ENCODE results near the gene MUSK.

DNA sequence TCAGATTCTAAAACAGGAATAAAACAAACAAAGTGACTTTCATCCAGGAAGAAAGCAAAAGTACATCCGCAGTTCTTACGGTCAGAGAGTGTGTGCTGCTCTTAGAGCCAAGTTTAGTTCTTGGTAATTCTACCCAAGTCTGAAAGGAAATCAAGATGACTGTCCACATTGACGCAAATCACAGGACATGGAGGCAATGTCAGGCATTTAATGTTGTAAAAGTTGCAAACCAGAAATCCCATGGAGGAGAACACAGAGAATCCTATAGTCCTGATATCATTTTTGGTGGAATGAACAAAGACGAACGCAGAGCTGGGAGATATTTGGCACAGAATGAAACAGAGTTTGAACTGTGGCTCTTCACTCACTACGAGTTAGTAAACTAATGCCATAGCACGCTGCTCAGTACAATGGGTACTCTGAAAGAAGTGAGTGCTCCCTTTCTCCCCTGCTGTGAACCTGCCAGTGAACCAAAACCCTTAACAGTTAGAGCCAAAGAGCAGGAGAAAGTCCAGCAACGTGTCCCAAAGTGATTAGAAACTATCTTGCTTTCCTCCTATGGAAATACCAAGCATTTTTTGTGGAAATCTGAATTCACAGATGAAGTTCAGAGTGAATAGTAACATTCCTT, 74.3 kb downstream of the MUSK start:
- TF ChIP-seq, protein P1, sequence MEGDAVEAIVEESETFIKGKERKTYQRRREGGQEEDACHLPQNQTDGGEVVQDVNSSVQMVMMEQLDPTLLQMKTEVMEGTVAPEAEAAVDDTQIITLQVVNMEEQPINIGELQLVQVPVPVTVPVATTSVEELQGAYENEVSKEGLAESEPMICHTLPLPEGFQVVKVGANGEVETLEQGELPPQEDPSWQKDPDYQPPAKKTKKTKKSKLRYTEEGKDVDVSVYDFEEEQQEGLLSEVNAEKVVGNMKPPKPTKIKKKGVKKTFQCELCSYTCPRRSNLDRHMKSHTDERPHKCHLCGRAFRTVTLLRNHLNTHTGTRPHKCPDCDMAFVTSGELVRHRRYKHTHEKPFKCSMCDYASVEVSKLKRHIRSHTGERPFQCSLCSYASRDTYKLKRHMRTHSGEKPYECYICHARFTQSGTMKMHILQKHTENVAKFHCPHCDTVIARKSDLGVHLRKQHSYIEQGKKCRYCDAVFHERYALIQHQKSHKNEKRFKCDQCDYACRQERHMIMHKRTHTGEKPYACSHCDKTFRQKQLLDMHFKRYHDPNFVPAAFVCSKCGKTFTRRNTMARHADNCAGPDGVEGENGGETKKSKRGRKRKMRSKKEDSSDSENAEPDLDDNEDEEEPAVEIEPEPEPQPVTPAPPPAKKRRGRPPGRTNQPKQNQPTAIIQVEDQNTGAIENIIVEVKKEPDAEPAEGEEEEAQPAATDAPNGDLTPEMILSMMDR (IDR thresholded peaks at IDR 0.05) = no peak
- TF ChIP-seq EZH2 (IDR thresholded peaks at IDR 0.05; ENCODE audit: borderline replicate concordance, insufficient read depth, low read depth, low read length, poor library complexity, severe bottlenecking) = no peak
